ENCODE data around the gene TAX1BP3. TPM values are rescaled to one million over a fixed set of nuclear protein-coding genes. Genes with fewer than 3 reads are reported as not detected.

Gene TAX1BP3
- polyA plus RNA-seq, 1 of the 3 experiments (the other 2 are of a cell fraction): 192 TPM

DNA sequence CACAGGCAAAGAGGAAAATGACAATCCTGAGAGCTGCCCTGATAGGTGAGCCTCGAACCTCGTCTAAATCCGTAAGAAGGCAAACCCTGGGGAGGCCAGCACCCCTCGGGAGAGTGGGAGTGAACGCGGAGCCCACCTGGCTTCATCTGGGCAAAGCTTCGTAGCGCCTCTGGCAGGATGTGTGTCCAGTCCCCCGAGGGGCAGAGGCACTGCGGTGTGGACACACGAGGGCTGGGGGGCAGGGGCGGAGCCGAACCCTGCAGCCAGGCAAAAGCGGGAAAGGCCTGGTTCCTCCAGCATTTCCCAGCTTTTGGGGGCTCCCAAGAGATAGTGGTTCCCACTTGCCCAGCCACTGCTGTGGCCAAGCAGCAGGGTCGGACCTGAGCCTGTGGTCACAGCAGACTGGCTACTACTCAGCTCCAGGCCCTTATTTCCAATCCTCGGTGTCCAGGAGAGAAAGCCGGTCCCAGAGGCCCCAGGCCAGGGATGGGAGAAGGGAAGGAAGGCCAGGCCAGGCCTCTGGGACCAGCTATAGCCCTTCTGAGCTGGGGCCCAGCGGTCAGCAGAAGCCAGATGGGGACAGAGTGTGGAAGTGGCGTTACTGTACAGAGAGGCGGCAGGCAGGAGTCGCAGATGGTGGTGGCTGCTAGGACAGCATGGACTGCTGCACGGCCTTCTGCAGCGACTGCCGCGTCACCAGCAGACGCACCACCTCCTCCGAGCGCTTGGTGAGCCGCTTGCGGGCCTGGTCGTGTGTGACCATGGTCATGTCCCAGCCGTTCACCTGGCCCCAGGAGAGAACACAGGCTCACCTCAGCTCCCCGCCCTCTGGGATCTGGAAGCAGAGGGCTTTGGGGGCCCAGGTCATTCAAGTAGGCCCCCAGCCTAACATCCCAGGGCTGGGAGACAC, 5.0 kb downstream of the TAX1BP3 start:
- ChIA-PET CTCF (interaction anchor here (1.7 kb wide), 1 partner anchor 16 kb away, joined by 9 read pairs; no protein-coding TSS in a partner anchor), POLR2A (no interaction called here)
- no peak overlapping the region for H3K4me3 ChIP-seq (ENCODE audit: low read depth in 2 of 2, low read length in 1 of 2)
- H3K9me2 ChIP-seq: no peaks in the 10 kb centered on the region
- no peaks in the 10 kb centered on the region for H3K27me3 ChIP-seq (ENCODE audit: insufficient read depth)
- no peak overlapping the region for H2AFZ ChIP-seq (ENCODE audit: low read depth)
- no peaks in the 10 kb centered on the region for H3K9me3 ChIP-seq
- H3K9ac ChIP-seq: no peak overlapping the region
- peaks cover 13 to 15% of the 10 kb centered on the region in 2 experiments; a peak in 3 of 4 replicates for H3K4me1 ChIP-seq (ENCODE audit: control insufficient read depth in 1 of 2, insufficient read depth in 2 of 2, low read depth in 1 of 2, low read length in 1 of 2)
- H4K20me1 ChIP-seq (ENCODE audit: insufficient read depth): peaks cover 38% of the 10 kb centered on the region
- peaks cover 36% of the 10 kb centered on the region for H3K79me2 ChIP-seq (ENCODE audit: insufficient read depth)
- no peak overlapping the region for H3K27ac ChIP-seq (ENCODE audit: low read depth in 2 of 2, low read length in 1 of 2)
- TF ChIP-seq, protein P1, sequence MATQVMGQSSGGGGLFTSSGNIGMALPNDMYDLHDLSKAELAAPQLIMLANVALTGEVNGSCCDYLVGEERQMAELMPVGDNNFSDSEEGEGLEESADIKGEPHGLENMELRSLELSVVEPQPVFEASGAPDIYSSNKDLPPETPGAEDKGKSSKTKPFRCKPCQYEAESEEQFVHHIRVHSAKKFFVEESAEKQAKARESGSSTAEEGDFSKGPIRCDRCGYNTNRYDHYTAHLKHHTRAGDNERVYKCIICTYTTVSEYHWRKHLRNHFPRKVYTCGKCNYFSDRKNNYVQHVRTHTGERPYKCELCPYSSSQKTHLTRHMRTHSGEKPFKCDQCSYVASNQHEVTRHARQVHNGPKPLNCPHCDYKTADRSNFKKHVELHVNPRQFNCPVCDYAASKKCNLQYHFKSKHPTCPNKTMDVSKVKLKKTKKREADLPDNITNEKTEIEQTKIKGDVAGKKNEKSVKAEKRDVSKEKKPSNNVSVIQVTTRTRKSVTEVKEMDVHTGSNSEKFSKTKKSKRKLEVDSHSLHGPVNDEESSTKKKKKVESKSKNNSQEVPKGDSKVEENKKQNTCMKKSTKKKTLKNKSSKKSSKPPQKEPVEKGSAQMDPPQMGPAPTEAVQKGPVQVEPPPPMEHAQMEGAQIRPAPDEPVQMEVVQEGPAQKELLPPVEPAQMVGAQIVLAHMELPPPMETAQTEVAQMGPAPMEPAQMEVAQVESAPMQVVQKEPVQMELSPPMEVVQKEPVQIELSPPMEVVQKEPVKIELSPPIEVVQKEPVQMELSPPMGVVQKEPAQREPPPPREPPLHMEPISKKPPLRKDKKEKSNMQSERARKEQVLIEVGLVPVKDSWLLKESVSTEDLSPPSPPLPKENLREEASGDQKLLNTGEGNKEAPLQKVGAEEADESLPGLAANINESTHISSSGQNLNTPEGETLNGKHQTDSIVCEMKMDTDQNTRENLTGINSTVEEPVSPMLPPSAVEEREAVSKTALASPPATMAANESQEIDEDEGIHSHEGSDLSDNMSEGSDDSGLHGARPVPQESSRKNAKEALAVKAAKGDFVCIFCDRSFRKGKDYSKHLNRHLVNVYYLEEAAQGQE (IDR thresholded peaks at IDR 0.05; ENCODE audit: low read depth, low read length): no peak
- TF ChIP-seq PBX3 (IDR thresholded peaks at IDR 0.05) (no peak), YY1 (IDR thresholded peaks at IDR 0.05; ENCODE audit: low read depth) (no peak), RCOR1 (IDR thresholded peaks at IDR 0.05; ENCODE audit: low read length) (no peak), GABPA (IDR thresholded peaks at IDR 0.05; ENCODE audit: low read depth) (no peak), GATA2 (CRISPR knock-in tag; IDR thresholded peaks at IDR 0.05) (no peak), EP300 (IDR thresholded peaks at IDR 0.05; ENCODE audit: borderline replicate concordance in 1 of 2, low read depth in 1 of 2, low read length in 1 of 2) (no peak), POLR2AphosphoS5 (IDR thresholded peaks at IDR 0.05; ENCODE audit: low read depth, low read length) (no peak), FOSL2 (IDR thresholded peaks at IDR 0.05; ENCODE audit: borderline replicate concordance, low read depth) (no peak), RFX5 (IDR thresholded peaks at IDR 0.05; ENCODE audit: low read length) (no peak), FOXJ3 (CRISPR knock-in tag; IDR thresholded peaks at IDR 0.05) (no peak), TEAD4 (IDR thresholded peaks at IDR 0.05; ENCODE audit: borderline replicate concordance, insufficient read depth) (no peak), SMC3 (IDR thresholded peaks at IDR 0.05; ENCODE audit: low read depth, low read length) (no peak), MXI1 (IDR thresholded peaks at IDR 0.05; ENCODE audit: low read depth, low read length) (no peak), RAD21 (IDR thresholded peaks at IDR 0.05; ENCODE audit: low read length) (no peak)
- TF ChIP-seq, protein P2, sequence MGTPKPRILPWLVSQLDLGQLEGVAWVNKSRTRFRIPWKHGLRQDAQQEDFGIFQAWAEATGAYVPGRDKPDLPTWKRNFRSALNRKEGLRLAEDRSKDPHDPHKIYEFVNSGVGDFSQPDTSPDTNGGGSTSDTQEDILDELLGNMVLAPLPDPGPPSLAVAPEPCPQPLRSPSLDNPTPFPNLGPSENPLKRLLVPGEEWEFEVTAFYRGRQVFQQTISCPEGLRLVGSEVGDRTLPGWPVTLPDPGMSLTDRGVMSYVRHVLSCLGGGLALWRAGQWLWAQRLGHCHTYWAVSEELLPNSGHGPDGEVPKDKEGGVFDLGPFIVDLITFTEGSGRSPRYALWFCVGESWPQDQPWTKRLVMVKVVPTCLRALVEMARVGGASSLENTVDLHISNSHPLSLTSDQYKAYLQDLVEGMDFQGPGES (IDR thresholded peaks at IDR 0.05; ENCODE audit: low read depth, low read length): no peak
- TF ChIP-seq, protein P3, sequence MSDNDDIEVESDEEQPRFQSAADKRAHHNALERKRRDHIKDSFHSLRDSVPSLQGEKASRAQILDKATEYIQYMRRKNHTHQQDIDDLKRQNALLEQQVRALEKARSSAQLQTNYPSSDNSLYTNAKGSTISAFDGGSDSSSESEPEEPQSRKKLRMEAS (IDR thresholded peaks at IDR 0.05; ENCODE audit: low read depth): no peak
- H3K36me3 ChIP-seq (replicated peaks in 1 of 2; ENCODE audit: control insufficient read depth in 1 of 2, insufficient read depth in 2 of 2, low read length in 1 of 2): peaks cover 13 to 31% of the 10 kb centered on the region in 2 experiments
- peaks cover 28% of the 10 kb centered on the region for H3F3A ChIP-seq (replicated peaks; ENCODE audit: insufficient read depth)
- DNase-seq: no peak
- 95% methylated on average over 14 of the region's 33 CpGs for WGBS (ENCODE audit: low lambda C conversion rate)
- H3K4me2 ChIP-seq: no peak overlapping the region
